Lower leg skin (tissue), 4 donors: ENCODE measurements around the gene MAP1LC3B2. TPM values are rescaled to one million over a fixed set of nuclear protein-coding genes. Genes with fewer than 3 reads are reported as not detected.

Source experiments
- DNase-seq, 2 donors: peaks; one replicate each; pipeline ENCODE4 v3.0.0-alpha.2; 2019; ENCODE audit warnings: low spot score in 2 of 2
- H3K4me3 ChIP-seq: fragments of 200-600 bp; sonication (generic); 2 replicates; pipeline ENCODE4 v1.5.1; 2017; ENCODE audit warnings: mild to moderate bottlenecking, low read depth; ENCODE audit not compliant: poor library complexity, severe bottlenecking
- CTCF ChIP-seq, 3 donors: fragments of 450-650 bp; IDR thresholded peaks; one replicate each; pipeline ENCODE4 v1.5.1; 2016; ENCODE audit warnings: antibody characterized with exemption in 3 of 3, mild to moderate bottlenecking in 3 of 3, moderate library complexity in 2 of 3
- POLR2A ChIP-seq, 2 donors: fragments of 450-650 bp; IDR thresholded peaks; one replicate each; pipeline ENCODE4 v1.6.1; 2016 to 2017; ENCODE audit warnings: antibody characterized with exemption in 2 of 2, mild to moderate bottlenecking in 1 of 2, moderate library complexity in 1 of 2
- WGBS, 2 donors: methylation state at CpG; one replicate each; pipeline ENCODE4 v1.1.5; 2018; 5-methylcytosine and 5-hydroxymethylcytosine counted together
- intact Hi-C: fragments of 100-400 bp; cut with DNase I; formaldehyde crosslinking; loops from one replicate; pipeline ENCODE4 v1.15.0; 2023; ENCODE audit warnings: low total_unique reads
- total RNA-seq, 4 donors: library from RNA; depleted of rRNA; stranded (reverse); fragments of >200 nt; gene quantifications; one replicate each; pipeline ENCODE4 v1.1.0, GENCODE V29; 2016

The MAP1LC3B2 gene
- total RNA-seq: 1 to 10 TPM in 3 of 4 donors, not detected in 1; 2.1 to 2.5 (median 2.3) TPM

- no peak within 1 kb of the TSS for H3K4me3 ChIP-seq
- DNase-seq: peak; percentile 81 to 92
- WGBS, 2 donors: 14 to 24% methylated on average over 19 of the region's 19 CpGs
- TF ChIP-seq CTCF (IDR thresholded peaks at IDR 0.05) (no peak), POLR2A (IDR thresholded peaks at IDR 0.05) (no peak)
- intact Hi-C loops: loop anchor here (10.0 kb wide), 1 partner anchor 575 kb away; no protein-coding TSS in a partner anchor
Measured at GRCh38 chr12:116559162-116559935, at the start of gene MAP1LC3B2. Gene MAP1LC3B2, plus strand, starts transcription at chr12:116559381. Its CDS starts 16,562 bp downstream, at chr12:116575943.

DNA sequence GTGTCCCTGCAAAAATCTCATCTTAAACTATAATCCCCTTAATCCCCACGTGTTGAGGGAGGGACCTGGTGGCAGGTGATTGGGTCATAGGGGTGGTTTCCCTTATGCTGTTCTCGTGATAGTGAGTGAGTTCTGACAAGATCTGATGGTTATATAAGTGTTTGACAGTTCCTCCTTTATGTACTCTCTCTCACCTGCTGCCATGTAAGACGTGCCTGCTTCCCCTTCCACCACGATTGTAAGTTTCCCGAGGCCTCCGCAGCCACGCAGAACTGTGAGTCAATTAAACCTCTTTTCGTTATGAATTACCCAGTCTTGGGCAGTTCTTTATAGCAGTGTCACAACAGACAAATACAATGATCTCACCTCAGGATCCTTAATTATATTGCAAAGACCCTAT, 45.2 kb upstream of the MAP1LC3B2 start:
- no peak overlapping the region for H3K4me3 ChIP-seq
- 74 to 79% methylated on average over 8 of the region's 8 CpGs for whole genome bisulfite sequencing, 2 donors
- TF ChIP-seq CTCF (IDR thresholded peaks at IDR 0.05): no peak
- DNase-seq: no peak
- intact Hi-C loops: no loop called here

GRCh38 chr12:116515684-116516083, 43.5 kb upstream of the MAP1LC3B2 start:
- WGBS, 2 donors: 71% methylated on average over 4 of the region's 4 CpGs
- DNase-seq: no peak
- intact Hi-C loops: no loop called here
- TF ChIP-seq POLR2A (IDR thresholded peaks at IDR 0.05) (no peak), CTCF (IDR thresholded peaks at IDR 0.05) (no peak)
- no peak overlapping the region for H3K4me3 ChIP-seq

DNA sequence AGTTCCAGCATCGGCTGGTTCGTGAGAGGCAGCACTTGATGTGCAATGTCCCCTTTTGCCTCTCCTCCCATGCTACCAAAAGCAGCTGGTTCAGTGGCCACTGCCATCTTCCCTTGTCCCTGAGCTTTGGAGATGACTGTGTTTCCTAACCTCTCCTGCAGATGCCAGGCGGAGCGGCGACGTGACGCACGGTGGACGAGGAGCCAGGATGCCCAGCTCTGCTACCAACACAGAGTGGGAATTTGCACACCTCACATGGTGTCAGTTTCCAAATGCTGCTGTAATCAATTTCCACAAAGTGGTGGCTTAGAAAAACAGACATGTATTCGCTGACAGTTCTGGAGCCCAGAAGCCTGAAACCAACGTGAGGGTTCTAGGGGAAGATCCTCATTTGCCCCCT, 42.5 kb upstream of the MAP1LC3B2 start:
- TF ChIP-seq CTCF (IDR thresholded peaks at IDR 0.05) (no peak), POLR2A (IDR thresholded peaks at IDR 0.05) (no peak)
- intact Hi-C loops: no loop called here
- no peak overlapping the region for H3K4me3 ChIP-seq
- DNase-seq: peak in 1 of 2 donors; percentile 81
- WGBS, 2 donors: 91 to 94% methylated on average over 11 of the region's 11 CpGs

DNA sequence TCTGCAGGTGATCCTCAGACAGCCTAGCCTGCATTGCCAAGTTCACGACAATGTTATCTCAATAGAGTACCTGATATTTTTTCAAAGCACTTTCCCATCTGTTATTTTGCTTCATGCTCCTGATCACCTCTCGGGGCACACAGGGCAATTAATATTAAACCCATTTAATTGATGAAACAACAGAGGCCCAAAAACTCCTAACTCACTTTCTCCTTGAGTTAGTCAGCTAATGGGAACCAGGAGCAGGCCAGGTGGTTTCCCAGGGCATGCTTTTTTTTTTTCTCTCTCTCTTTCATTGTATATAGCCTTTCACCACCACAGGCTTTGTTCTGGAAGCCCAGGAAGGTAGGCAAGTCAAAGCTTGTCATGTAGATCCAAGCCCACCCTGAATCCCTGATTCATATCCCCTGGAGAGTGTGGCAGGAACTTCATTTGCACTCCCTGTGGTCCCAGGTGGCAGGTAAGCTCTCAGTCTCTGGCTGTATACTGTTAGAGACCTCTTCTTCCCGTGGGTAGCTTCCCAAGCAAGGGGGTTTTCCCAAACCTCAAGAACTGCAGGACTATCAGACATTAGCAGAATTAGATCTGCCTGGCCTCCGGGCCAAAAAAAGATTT, 41.6 kb upstream of the MAP1LC3B2 start:
- H3K4me3 ChIP-seq: no peak overlapping the region
- DNase-seq: no peak
- TF ChIP-seq CTCF (IDR thresholded peaks at IDR 0.05) (no peak), POLR2A (IDR thresholded peaks at IDR 0.05) (no peak)
- intact Hi-C loops: no loop called here
- WGBS, 2 donors: 67 to 69% methylated on average over 4 of the region's 4 CpGs
